Endothelial cell of umbilical vein (primary cell): ENCODE data around the gene VWA7. TPM values are rescaled to one million over a fixed set of nuclear protein-coding genes. Genes with fewer than 3 reads are reported as not detected.
A peak's percentile ranks its signal among the peaks of the same experiment; 100 is the strongest.

Experiments
- BruUV-seq: library from RNA; stranded (reverse); fragments of 400-500 nt; replicated peaks from 2 replicates; lab custom pipeline; 2021; lab: Mats Ljungman, UMichigan
- CTCF ChIA-PET: fragments of 300-600, 350-600 bp; sonication (Branson Sonifier 250); formaldehyde crosslinking; loops from one replicate; lab custom pipeline; 2021; ENCODE audit warnings: antibody characterized with exemption, inconsistent platforms; lab: Charles Lee
- POLR2A ChIA-PET: fragments of 300-600, 350-600 bp; sonication (Branson Sonifier 250); formaldehyde crosslinking; loops from one replicate; lab custom pipeline; 2021; ENCODE audit warnings: antibody characterized with exemption, inconsistent platforms; lab: Charles Lee
- DNase-seq: peaks from one replicate; pipeline ENCODE4 v3.0.0-alpha.2; 2011; ENCODE audit warnings: low read depth, low spot score
- FAIRE-seq: peaks from 2 replicates; lab custom pipeline; 2011; peaks lifted over from hg19 to GRCh38; lab: Jason Lieb, UNC
- H2AFZ ChIP-seq: 2 replicates; pipeline ENCODE4 v1.6.0; 2012; ENCODE audit warnings: low read depth, low read length, control low read depth, inconsistent platforms
- H3K27ac ChIP-seq: 2 replicates; pipeline ENCODE4 v1.5.1; 2011; ENCODE audit warnings: low read depth, mild to moderate bottlenecking, control low read depth, low read length, moderate library complexity; ENCODE audit not compliant: insufficient read depth
- H3K27me3 ChIP-seq, 2 experiments: 2 replicates each; pipeline versions ENCODE4 v1.6.0 to v1.6.1; 2011; ENCODE audit warnings: low read length in 2 of 2, mixed read lengths in 1 of 2; ENCODE audit not compliant: control insufficient read depth in 2 of 2, insufficient read depth in 2 of 2
- H3K36me3 ChIP-seq, 2 experiments: 2 replicates in 1 of 2; 3 replicates in 1 of 2; pipeline ENCODE4 v1.5.1; 2011; ENCODE audit warnings: low read length in 2 of 2, mild to moderate bottlenecking in 1 of 2, moderate library complexity in 1 of 2; ENCODE audit not compliant: control insufficient read depth in 2 of 2, insufficient read depth in 2 of 2; ENCODE audit errors: extremely low read depth in 1 of 2
- H3K4me1 ChIP-seq: 3 replicates; pipeline ENCODE4 v1.5.1; 2011; ENCODE audit warnings: mild to moderate bottlenecking, low read length; ENCODE audit not compliant: control insufficient read depth, insufficient read depth; ENCODE audit errors: extremely low read depth
- H3K4me2 ChIP-seq: 2 replicates; pipeline ENCODE4 v1.6.1; 2011; ENCODE audit warnings: low read length, control low read depth, mixed read lengths; ENCODE audit not compliant: insufficient read depth
- H3K4me3 ChIP-seq, 3 experiments: fragments of 200-600 bp in 1 of 3; sonication (generic), shearing (Covaris generic) in 1 of 3; replicated peaks in 1 of 3; 2 replicates each; pipeline ENCODE4 v1.5.1; 2011 to 2016; ENCODE audit warnings: control low read depth in 3 of 3, low read length in 3 of 3, mild to moderate bottlenecking in 2 of 3, inconsistent platforms in 1 of 3, low read depth in 1 of 3, moderate library complexity in 1 of 3; ENCODE audit not compliant: insufficient read depth in 1 of 3
- H3K79me2 ChIP-seq: 2 replicates; pipeline ENCODE4 v1.6.0; 2012; ENCODE audit warnings: low read length, inconsistent platforms; ENCODE audit not compliant: control insufficient read depth, insufficient read depth
- H3K9ac ChIP-seq: replicated peaks from 2 replicates; pipeline ENCODE3; 2011; ENCODE audit warnings: low read length, control low read depth; ENCODE audit not compliant: insufficient read depth; ENCODE audit errors: extremely low read depth
- H3K9me1 ChIP-seq: replicated peaks from 3 replicates; pipeline ENCODE4 v1.6.0; 2011; ENCODE audit warnings: mild to moderate bottlenecking, low read length; ENCODE audit not compliant: control insufficient read depth, insufficient read depth; ENCODE audit errors: extremely low read depth
- H3K9me3 ChIP-seq: replicated peaks from 2 replicates; pipeline ENCODE4 v1.5.1; 2012; ENCODE audit warnings: low read length, inconsistent platforms; ENCODE audit not compliant: control insufficient read depth, insufficient read depth
- H4K20me1 ChIP-seq: replicated peaks from 2 replicates; pipeline ENCODE3; 2011; ENCODE audit warnings: mild to moderate bottlenecking, low read length; ENCODE audit not compliant: control insufficient read depth, insufficient read depth; ENCODE audit errors: extremely low read depth
- FOS ChIP-seq: IDR thresholded peaks from 2 replicates; pipeline ENCODE4 v1.6.1; 2011; ENCODE audit warnings: mild to moderate bottlenecking, low read length, moderate library complexity, borderline replicate concordance; ENCODE audit not compliant: insufficient read depth
- JUN ChIP-seq: IDR thresholded peaks from 2 replicates; pipeline ENCODE4 v1.6.1; 2011; ENCODE audit warnings: borderline replicate concordance, low read depth; ENCODE audit not compliant: insufficient read length, insufficient read depth
- MYC ChIP-seq: IDR thresholded peaks from one replicate; pipeline ENCODE4 v1.6.1; 2011; ENCODE audit warnings: mild to moderate bottlenecking, low read depth, low read length
- POLR2A ChIP-seq: IDR thresholded peaks from 2 replicates; pipeline ENCODE4 v1.6.1; 2012; ENCODE audit warnings: low read depth, mild to moderate bottlenecking, control low read depth, low read length
- POLR2AphosphoS5 ChIP-seq: IDR thresholded peaks from 2 replicates; pipeline ENCODE4 v1.6.1; 2012; ENCODE audit warnings: low read depth, mild to moderate bottlenecking, control low read depth, low read length, moderate library complexity; ENCODE audit not compliant: insufficient read depth
- dilution Hi-C: fragments of 300-500 bp; cut with MboI; formaldehyde crosslinking; loops from one replicate; pipeline ENCODE4 v1.15.0; 2019; ENCODE audit warnings: low sequenced_read_pairs; ENCODE audit not compliant: extremely low pct_ligation_motif_present
- intact Hi-C: fragments of 100-400 bp; cut with micrococcal nuclease; formaldehyde crosslinking; loops from one replicate; pipeline ENCODE4 v1.10.0; 2022
- polyA plus RNA-seq, 4 experiments: library from polyadenylated mRNA; depleted of rRNA in 3 of 4; stranded (reverse) in 3 of 4; unstranded in 1 of 4; fragments of >200 nt; gene quantifications; 2 replicates each; pipeline versions ENCODE4 v1.2.1 to v1.2.3, GENCODE V29; 2011 to 2012; ENCODE audit warnings: missing spikeins in 1 of 4
- total RNA-seq: library from RNA; stranded (reverse); gene quantifications from 2 replicates; pipeline ENCODE4 v1.2.3, GENCODE V29; 2021
- TF ChIP-seq, protein P1 (sequence below), 2 donors: IDR thresholded peaks; 1 replicate in 1 of 2; 2 replicates in 1 of 2; pipeline ENCODE4 v1.5.1; 2011; ENCODE audit warnings: low read length in 2 of 2, mild to moderate bottlenecking in 2 of 2, moderate library complexity in 2 of 2, control low read depth in 1 of 2, inconsistent platforms in 1 of 2, low read depth in 1 of 2; ENCODE audit not compliant: insufficient read depth in 1 of 2; ENCODE audit errors: extremely low read depth in 1 of 2
- TF ChIP-seq, protein P2 (sequence below): IDR thresholded peaks from 2 replicates; pipeline ENCODE4 v1.6.1; 2011; ENCODE audit not compliant: insufficient read depth, insufficient read length

The VWA7 gene
- total and polyA plus RNA-seq, 2 donors (not counting 3 experiments of a cell fraction or from before 2014, with no cell fraction given): 0.11 to 0.51 TPM

DNA sequence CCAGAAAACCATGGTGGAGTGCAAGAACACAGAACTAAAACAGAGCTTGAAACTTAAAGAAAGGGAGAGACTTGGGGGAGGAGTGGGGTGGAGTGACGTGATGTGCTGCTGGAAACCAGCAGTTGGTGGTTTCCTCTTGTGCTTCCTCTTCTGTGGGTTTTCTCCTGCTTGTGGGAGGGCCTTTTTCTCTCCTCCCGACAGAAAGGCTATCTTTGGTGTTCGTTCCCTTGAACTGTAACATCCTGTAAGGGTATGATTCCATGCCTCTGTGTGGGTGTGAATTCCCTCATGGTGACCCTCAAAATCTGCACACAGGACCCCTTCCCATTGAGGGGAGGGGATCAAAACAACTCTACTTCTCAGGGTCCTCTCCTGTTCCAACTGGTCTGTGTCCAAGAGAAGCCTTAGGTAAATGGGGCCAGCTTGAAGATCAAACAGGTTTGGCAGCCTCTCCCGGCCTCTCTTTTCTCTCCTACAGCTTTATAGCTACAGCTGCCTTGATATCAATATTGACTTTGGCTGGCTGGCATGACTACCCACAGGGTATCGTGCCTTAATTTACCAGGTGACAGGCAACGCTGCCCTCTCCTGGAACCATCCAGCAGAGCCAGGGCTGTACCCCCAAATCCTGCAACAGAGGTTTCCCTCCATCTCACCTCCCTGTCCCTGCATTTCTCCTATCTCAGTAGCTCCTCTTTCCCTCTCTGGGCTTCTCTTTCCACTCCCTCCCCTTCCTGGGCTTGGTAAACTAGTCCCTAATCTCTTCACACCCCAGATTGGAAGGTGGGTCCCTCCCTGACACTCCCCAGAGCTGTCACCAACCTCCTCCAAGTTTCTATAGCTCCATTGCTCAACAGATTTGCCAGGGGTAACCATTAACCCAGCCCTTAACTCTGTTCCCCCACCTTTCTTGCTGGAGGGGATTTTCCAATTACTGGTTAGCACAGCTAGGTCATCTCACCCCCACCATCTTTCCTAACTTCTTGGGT is 38.8 kb downstream of the VWA7 start:
- Histone ChIP-seq H4K20me1 (no peaks in the 10 kb centered on the region), H3K79me2 (peaks cover 39% of the 10 kb centered on the region), H3K36me3 (peaks cover 0 to 9% of the 10 kb centered on the region in 2 experiments), H3K4me2 (peak overlapping the region; percentile 93), H3K4me1 (peaks cover 40% of the 10 kb centered on the region), H3K27me3 (no peaks in the 10 kb centered on the region), H3K9ac (peak overlapping the region; percentile 80), H2AFZ (no peak overlapping the region), H3K9me3 (no peaks in the 10 kb centered on the region), H3K27ac (peak overlapping the region; percentile 94), H3K4me3 (peak overlapping the region in 1 of 3 experiments; percentile 56), H3K9me1 (no peaks in the 10 kb centered on the region)
- TSS peak; percentile 28 for BruUV-seq
- FAIRE-seq: peak; percentile 96
- ChIA-PET POLR2A (interaction anchor here (0.6 to 3.2 kb wide), 4 partner anchors 55 to 89 kb away, joined by 3 to 19 read pairs (median 9); partner anchors contain the start of genes HSPA1A, HSPA1B and HSPA1L), CTCF (interaction anchor here (0.6 to 6.0 kb wide), 18 partner anchors 8 to 92 kb away, joined by 3 to 55 read pairs (median 4); partner anchors contain the start of genes BAG6, DDAH2, HSPA1B and LY6G5C)
- intact Hi-C loops: loop anchor here (1.0 to 10.0 kb wide), 7 partner anchors 8 to 193 kb away; partner anchors contain the start of genes ABHD16A, ATP6V1G2, BAG6 and C6orf47
- peak; percentile 90 for DNase-seq
- peak; percentile 82 for TF ChIP-seq POLR2AphosphoS5
- TF ChIP-seq, protein P1, sequence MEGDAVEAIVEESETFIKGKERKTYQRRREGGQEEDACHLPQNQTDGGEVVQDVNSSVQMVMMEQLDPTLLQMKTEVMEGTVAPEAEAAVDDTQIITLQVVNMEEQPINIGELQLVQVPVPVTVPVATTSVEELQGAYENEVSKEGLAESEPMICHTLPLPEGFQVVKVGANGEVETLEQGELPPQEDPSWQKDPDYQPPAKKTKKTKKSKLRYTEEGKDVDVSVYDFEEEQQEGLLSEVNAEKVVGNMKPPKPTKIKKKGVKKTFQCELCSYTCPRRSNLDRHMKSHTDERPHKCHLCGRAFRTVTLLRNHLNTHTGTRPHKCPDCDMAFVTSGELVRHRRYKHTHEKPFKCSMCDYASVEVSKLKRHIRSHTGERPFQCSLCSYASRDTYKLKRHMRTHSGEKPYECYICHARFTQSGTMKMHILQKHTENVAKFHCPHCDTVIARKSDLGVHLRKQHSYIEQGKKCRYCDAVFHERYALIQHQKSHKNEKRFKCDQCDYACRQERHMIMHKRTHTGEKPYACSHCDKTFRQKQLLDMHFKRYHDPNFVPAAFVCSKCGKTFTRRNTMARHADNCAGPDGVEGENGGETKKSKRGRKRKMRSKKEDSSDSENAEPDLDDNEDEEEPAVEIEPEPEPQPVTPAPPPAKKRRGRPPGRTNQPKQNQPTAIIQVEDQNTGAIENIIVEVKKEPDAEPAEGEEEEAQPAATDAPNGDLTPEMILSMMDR (IDR thresholded peaks at IDR 0.05; ENCODE audit: extremely low read depth in 1 of 2, insufficient read depth in 1 of 2, low read depth in 1 of 2, low read length in 2 of 2): peak in 1 of 2 donors; percentile 26
- TF ChIP-seq MYC: no peak
- TF ChIP-seq JUN: no peak
- peak; percentile 75 for TF ChIP-seq POLR2A
- no peak for TF ChIP-seq FOS
- TF ChIP-seq, protein P2, sequence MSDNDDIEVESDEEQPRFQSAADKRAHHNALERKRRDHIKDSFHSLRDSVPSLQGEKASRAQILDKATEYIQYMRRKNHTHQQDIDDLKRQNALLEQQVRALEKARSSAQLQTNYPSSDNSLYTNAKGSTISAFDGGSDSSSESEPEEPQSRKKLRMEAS: no peak
- dilution Hi-C loops: no loop called here
